ENCODE results near the gene ACSF2. TPM values are rescaled to one million over a fixed set of nuclear protein-coding genes. Genes with fewer than 3 reads are reported as not detected.

Gene ACSF2
- total and polyA plus RNA-seq, 2 of the 13 experiments (the other 11 are each of a cell fraction or from before 2014, with no cell fraction given): 87.3 to 109 TPM

DNA sequence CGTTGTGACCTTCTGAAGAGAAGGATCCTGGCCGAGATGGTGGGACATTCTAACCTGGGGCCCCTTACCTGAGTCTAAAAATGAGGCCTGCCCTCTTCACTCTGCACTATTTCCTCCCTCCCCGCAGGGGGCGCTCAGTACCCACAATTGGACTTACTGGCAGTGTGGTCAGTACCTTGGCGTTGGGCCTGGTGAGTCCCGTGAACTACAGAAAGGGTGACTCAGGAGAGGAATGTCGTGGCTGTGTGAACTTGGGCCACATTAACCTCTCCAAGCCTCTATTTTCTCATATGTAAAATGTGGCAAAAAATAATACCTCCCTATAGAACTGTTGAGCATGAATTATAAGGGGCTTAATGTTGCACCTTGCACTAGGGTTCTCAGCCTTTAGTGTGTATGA is 56.5 kb downstream of the ACSF2 start (continued):
- TF ChIP-seq MBD4 (IDR thresholded peaks at IDR 0.05; ENCODE audit: borderline replicate concordance, low read length) (no peak), ZNF781 (CRISPR knock-in tag; IDR thresholded peaks at IDR 0.05; ENCODE audit: borderline replicate concordance, not compliant biosample characterization) (peak; percentile 45), TGIF2 (CRISPR knock-in tag; IDR thresholded peaks at IDR 0.05) (no peak), NR1H2 (CRISPR knock-in tag; IDR thresholded peaks at IDR 0.05; ENCODE audit: borderline replicate concordance, low read depth) (no peak), IRF2 (CRISPR knock-in tag; IDR thresholded peaks at IDR 0.05) (peak; percentile 87), SKI (IDR thresholded peaks at IDR 0.05; ENCODE audit: partially characterized antibody) (peak; percentile 81), ZNF619 (CRISPR knock-in tag; IDR thresholded peaks at IDR 0.05) (no peak), GATAD2A (CRISPR knock-in tag; IDR thresholded peaks at IDR 0.05) (peak; percentile 82), TAF15 (IDR thresholded peaks at IDR 0.05; ENCODE audit: low read depth, low read length, poor library complexity, severe bottlenecking) (no peak), MIXL1 (CRISPR knock-in tag; IDR thresholded peaks at IDR 0.05) (peak; percentile 53; the same call in 1 of the 2 replicates), FOXK1 (CRISPR knock-in tag; IDR thresholded peaks at IDR 0.05; ENCODE audit: borderline replicate concordance, low read depth) (peak; percentile 50; the same call in 1 of the 2 replicates), ZNF549 (CRISPR knock-in tag; IDR thresholded peaks at IDR 0.05) (no peak), ATF7-NPFF (CRISPR knock-in tag; IDR thresholded peaks at IDR 0.05; ENCODE audit: low read depth) (no peak), EED (CRISPR knock-in tag; IDR thresholded peaks at IDR 0.05) (no peak), NR3C1 (CRISPR knock-in tag; IDR thresholded peaks at IDR 0.05) (no peak), NFE2L1 (CRISPR knock-in tag; IDR thresholded peaks at IDR 0.05; ENCODE audit: borderline replicate concordance) (no peak), KLF11 (CRISPR knock-in tag; IDR thresholded peaks at IDR 0.05) (no peak), ZNF790 (CRISPR knock-in tag; IDR thresholded peaks at IDR 0.05; ENCODE audit: borderline replicate concordance) (no peak), ZMYM2 (CRISPR knock-in tag; IDR thresholded peaks at IDR 0.05) (no peak)
- TF ChIP-seq, protein P1, sequence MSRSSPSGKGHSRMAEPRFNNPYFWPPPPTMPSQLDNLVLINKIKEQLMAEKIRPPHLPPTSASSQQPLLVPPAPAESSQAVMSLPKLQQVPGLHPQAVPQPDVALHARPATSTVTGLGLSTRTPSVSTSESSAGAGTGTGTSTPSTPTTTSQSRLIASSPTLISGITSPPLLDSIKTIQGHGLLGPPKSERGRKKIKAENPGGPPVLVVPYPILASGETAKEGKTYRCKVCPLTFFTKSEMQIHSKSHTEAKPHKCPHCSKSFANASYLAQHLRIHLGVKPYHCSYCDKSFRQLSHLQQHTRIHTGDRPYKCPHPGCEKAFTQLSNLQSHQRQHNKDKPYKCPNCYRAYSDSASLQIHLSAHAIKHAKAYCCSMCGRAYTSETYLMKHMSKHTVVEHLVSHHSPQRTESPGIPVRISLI (CRISPR knock-in tag; IDR thresholded peaks at IDR 0.05; ENCODE audit: borderline replicate concordance): no peak
- TF ChIP-seq, protein P2, sequence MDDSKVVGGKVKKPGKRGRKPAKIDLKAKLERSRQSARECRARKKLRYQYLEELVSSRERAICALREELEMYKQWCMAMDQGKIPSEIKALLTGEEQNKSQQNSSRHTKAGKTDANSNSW (CRISPR knock-in tag; IDR thresholded peaks at IDR 0.05; ENCODE audit: borderline replicate concordance): no peak
- TF ChIP-seq, protein P3, sequence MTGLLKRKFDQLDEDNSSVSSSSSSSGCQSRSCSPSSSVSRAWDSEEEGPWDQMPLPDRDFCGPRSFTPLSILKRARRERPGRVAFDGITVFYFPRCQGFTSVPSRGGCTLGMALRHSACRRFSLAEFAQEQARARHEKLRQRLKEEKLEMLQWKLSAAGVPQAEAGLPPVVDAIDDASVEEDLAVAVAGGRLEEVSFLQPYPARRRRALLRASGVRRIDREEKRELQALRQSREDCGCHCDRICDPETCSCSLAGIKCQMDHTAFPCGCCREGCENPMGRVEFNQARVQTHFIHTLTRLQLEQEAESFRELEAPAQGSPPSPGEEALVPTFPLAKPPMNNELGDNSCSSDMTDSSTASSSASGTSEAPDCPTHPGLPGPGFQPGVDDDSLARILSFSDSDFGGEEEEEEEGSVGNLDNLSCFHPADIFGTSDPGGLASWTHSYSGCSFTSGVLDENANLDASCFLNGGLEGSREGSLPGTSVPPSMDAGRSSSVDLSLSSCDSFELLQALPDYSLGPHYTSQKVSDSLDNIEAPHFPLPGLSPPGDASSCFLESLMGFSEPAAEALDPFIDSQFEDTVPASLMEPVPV (CRISPR knock-in tag; IDR thresholded peaks at IDR 0.05): no peak
- TF ChIP-seq, protein P4, sequence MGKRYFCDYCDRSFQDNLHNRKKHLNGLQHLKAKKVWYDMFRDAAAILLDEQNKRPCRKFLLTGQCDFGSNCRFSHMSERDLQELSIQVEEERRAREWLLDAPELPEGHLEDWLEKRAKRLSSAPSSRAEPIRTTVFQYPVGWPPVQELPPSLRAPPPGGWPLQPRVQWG (CRISPR knock-in tag; IDR thresholded peaks at IDR 0.05; ENCODE audit: borderline replicate concordance, low read depth): no peak
- TF ChIP-seq, protein P5, sequence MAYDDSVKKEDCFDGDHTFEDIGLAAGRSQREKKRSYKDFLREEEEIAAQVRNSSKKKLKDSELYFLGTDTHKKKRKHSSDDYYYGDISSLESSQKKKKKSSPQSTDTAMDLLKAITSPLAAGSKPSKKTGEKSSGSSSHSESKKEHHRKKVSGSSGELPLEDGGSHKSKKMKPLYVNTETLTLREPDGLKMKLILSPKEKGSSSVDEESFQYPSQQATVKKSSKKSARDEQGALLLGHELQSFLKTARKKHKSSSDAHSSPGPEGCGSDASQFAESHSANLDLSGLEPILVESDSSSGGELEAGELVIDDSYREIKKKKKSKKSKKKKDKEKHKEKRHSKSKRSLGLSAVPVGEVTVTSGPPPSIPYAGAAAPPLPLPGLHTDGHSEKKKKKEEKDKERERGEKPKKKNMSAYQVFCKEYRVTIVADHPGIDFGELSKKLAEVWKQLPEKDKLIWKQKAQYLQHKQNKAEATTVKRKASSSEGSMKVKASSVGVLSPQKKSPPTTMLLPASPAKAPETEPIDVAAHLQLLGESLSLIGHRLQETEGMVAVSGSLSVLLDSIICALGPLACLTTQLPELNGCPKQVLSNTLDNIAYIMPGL (CRISPR knock-in tag; IDR thresholded peaks at IDR 0.05; ENCODE audit: borderline replicate concordance in 1 of 2, low read depth in 1 of 2): peak; percentile 78 to 89; a peak in 3 of 4 replicates

Measured in HepG2 (cell line).